NB4 (cell line): ENCODE measurements around the gene NSG1.
"Not testable (repeated sequence)": the region's sequence is repeated elsewhere in the genome, so short reads cannot be mapped to it uniquely, and the experiment has no call there.

ENCODE experiments used
- DNase-seq: peaks from one replicate; pipeline ENCODE4 v3.0.0; 2010; ENCODE audit warnings: low read depth
- H3K4me3 ChIP-seq: one replicate; pipeline ENCODE4 v1.5.1; 2011; ENCODE audit warnings: mild to moderate bottlenecking, low read depth, low read length, moderate library complexity
- MYC ChIP-seq: IDR thresholded peaks from 2 replicates; pipeline ENCODE4 v1.6.1; 2011; ENCODE audit warnings: low read depth, low read length
- POLR2A ChIP-seq: IDR thresholded peaks from 2 replicates; pipeline ENCODE4 v1.6.1; 2011; ENCODE audit warnings: mild to moderate bottlenecking; ENCODE audit not compliant: insufficient read length; ENCODE audit errors: extremely low read depth
- TF ChIP-seq, protein P1 (sequence below): IDR thresholded peaks from one replicate; pipeline ENCODE4 v1.5.1; 2012; ENCODE audit warnings: low read depth, low read length
- TF ChIP-seq, protein P2 (sequence below): IDR thresholded peaks from 2 replicates; pipeline ENCODE4 v1.6.1; 2011; ENCODE audit warnings: low read depth, low read length

NSG1 gene

DNA sequence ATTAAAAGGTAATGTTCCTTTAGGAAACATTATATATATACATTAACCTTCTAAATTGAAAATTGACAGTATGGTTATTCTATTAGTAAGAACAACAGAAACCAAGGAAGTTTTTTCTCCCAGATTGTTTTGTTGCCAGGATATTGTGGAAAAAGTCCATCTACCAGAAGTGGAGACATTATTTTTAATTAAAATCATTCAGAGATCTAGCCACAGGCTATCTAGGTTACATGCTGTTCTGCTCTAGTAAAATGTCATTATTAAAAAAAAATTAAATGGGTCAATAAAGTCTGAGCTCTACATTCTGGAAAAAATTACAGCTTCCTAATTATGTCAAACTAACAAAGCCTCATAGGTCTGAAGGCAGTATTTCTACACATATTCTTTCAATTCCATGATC lies 74.3 kb downstream of the NSG1 start:
- TF ChIP-seq POLR2A = no peak
- TF ChIP-seq, protein P1, sequence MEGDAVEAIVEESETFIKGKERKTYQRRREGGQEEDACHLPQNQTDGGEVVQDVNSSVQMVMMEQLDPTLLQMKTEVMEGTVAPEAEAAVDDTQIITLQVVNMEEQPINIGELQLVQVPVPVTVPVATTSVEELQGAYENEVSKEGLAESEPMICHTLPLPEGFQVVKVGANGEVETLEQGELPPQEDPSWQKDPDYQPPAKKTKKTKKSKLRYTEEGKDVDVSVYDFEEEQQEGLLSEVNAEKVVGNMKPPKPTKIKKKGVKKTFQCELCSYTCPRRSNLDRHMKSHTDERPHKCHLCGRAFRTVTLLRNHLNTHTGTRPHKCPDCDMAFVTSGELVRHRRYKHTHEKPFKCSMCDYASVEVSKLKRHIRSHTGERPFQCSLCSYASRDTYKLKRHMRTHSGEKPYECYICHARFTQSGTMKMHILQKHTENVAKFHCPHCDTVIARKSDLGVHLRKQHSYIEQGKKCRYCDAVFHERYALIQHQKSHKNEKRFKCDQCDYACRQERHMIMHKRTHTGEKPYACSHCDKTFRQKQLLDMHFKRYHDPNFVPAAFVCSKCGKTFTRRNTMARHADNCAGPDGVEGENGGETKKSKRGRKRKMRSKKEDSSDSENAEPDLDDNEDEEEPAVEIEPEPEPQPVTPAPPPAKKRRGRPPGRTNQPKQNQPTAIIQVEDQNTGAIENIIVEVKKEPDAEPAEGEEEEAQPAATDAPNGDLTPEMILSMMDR = no peak
- no peak for TF ChIP-seq MYC
- TF ChIP-seq, protein P2, sequence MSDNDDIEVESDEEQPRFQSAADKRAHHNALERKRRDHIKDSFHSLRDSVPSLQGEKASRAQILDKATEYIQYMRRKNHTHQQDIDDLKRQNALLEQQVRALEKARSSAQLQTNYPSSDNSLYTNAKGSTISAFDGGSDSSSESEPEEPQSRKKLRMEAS = no peak
- H3K4me3 ChIP-seq = no peak overlapping the region
- DNase-seq = no peak

DNA sequence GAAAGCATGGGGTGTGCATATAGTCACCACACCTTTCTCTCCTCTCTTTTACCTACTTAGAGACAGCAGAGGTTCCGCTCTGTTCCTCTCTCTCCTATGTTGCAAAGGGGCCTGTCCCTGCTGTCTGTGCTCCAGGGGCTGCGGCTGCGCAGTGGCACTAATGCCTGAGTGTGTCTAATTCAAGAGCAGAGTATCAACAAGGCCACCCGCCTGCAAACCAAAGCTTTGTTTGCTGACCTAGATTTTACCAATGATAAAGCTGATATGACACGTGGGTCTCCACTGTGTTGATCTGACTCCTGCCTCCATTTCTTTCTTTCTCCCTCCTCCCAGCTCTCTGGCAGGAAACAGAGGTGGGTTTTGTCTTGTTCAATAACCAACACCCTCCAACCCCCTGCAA lies 74.9 kb downstream of the NSG1 start:
- no peak overlapping the region for H3K4me3 ChIP-seq
- no peak for DNase-seq

DNA sequence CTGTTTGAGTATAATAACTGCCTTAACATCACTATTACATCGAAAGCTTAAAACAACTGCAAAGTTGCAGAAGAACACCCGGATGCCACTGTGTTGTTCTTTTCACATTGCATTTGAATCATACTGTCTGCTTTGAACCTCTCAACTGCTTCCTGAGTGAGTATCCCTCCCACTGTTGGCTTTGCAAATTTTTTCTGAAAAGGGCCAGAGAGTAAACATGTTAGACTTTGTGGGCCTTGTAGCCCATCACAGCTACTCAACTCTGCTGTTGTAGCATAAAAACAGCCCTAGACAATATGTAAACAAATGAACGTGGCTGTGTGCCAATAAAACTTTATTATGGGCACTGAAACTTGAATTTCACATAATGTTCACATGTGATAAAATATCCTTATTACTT lies 76.1 kb downstream of the NSG1 start:
- no peak overlapping the region for H3K4me3 ChIP-seq
- no peak for DNase-seq
- no peak for TF ChIP-seq MYC
- TF ChIP-seq, protein P1 = no peak
- TF ChIP-seq, protein P2 = no peak
- TF ChIP-seq POLR2A = no peak

More for the DNA sequence above, 74.9 kb downstream of the NSG1 start:
- TF ChIP-seq POLR2A = no peak
- TF ChIP-seq, protein P2 = no peak
- TF ChIP-seq MYC = no peak
- TF ChIP-seq, protein P1 = no peak

DNA sequence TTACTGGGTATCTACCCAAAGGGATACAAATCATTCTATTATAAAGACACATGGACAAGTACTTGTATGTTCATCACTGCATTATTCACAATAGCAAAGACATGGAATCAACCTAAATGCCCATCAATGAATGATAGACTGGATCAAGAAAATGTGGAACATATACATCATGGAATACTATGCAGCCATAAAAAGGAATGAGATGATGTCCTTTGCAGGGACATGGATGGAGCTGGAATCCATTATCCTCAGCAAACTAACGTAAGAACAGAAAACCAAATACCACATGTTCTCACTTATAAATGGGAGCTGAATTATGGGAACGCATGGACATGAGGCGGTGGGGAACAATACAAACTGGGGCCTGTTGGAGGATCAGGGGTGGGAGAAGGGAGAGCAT lies 78.3 kb downstream of the NSG1 start:
- not testable (repeated sequence) for H3K4me3 ChIP-seq, DNase-seq
